Brain microvascular endothelial cell (primary cell): ENCODE results near the gene PPY.

ENCODE experiments used
- DNase-seq: peaks from one replicate; pipeline ENCODE4 v3.0.0-alpha.2; 2020
- H3K27ac ChIP-seq: fragments of 250-450 bp; sonication (Bioruptor Pico); 2 replicates; pipeline ENCODE4 v1.5.1; 2020; ENCODE audit warnings: mild to moderate bottlenecking, moderate library complexity
- H3K27me3 ChIP-seq: fragments of 250-450 bp; sonication (Bioruptor Pico); replicated peaks from 2 replicates; pipeline ENCODE4 v1.5.1; 2020; ENCODE audit warnings: mild to moderate bottlenecking
- H3K36me3 ChIP-seq: fragments of 250-450 bp; sonication (Bioruptor Pico); replicated peaks from 2 replicates; pipeline ENCODE4 v1.5.1; 2020; ENCODE audit warnings: mild to moderate bottlenecking
- H3K4me3 ChIP-seq: 2 replicates; pipeline ENCODE4 v1.5.1; 2011; ENCODE audit warnings: low read depth, mild to moderate bottlenecking, control low read depth, low read length, moderate library complexity
- in situ Hi-C: cut with HindIII; loops from 2 replicates; pipeline ENCODE4 v1.10.0; 2017; ENCODE audit warnings: low sequenced_read_pairs, low pct_ligation_motif_present
- TF ChIP-seq, protein P1 (sequence below): IDR thresholded peaks from 2 replicates; pipeline ENCODE4 v1.5.1; 2011; ENCODE audit warnings: low read depth, mild to moderate bottlenecking, moderate library complexity, low read length, control low read depth, inconsistent platforms; ENCODE audit errors: missing control alignments

PPY gene

DNA sequence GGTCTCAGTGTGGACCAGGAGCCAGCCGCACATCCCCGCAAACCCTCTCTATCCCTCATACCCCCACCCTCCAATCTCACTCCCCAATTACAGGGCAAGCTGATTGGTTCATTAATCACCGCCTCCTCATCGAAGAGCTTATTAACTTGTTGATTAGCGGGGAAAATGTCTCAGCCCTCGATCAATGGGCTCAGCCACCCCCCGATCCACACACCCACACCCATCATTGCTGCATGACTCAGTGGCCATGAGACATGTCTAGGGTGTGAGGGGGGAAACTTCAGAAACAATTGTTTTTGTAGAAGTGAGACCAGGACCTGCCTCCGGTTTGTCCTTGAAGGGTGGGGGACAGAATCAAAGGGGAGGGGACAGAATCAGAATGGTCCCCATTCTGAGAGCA, 13.9 kb upstream of the PPY start:
- no peak overlapping the region for H3K27ac ChIP-seq
- in situ Hi-C loops, result no loop called here
- H3K4me3 ChIP-seq, result no peak overlapping the region
- peaks cover 31% of the 10 kb centered on the region for H3K27me3 ChIP-seq
- H3K36me3 ChIP-seq, result no peaks in the 10 kb centered on the region
- DNase-seq, result no peak
- TF ChIP-seq, protein P1, sequence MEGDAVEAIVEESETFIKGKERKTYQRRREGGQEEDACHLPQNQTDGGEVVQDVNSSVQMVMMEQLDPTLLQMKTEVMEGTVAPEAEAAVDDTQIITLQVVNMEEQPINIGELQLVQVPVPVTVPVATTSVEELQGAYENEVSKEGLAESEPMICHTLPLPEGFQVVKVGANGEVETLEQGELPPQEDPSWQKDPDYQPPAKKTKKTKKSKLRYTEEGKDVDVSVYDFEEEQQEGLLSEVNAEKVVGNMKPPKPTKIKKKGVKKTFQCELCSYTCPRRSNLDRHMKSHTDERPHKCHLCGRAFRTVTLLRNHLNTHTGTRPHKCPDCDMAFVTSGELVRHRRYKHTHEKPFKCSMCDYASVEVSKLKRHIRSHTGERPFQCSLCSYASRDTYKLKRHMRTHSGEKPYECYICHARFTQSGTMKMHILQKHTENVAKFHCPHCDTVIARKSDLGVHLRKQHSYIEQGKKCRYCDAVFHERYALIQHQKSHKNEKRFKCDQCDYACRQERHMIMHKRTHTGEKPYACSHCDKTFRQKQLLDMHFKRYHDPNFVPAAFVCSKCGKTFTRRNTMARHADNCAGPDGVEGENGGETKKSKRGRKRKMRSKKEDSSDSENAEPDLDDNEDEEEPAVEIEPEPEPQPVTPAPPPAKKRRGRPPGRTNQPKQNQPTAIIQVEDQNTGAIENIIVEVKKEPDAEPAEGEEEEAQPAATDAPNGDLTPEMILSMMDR, result no peak

DNA sequence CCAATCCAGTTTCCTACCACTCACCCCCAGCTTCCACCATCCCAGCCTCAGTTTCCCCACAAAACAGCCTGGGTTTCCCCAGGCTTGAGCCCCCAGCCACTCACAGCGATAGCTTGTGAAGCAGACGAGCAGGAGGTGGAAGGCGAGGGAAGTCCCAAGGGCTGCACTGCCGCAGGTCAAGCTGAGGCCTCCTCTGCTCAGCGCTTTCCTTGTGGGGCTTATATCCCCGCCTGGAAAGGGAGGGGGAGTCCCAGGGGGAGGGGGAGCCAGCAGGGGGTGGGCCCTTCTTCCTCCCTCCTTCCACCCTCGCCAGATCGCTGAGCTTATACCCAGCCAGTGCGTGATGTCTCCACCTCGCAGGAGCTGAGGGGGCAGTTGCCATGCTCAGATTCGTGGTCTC, 11.5 kb upstream of the PPY start, which contains the start of gene PYY:
Gene PYY, minus strand, starts transcription at position 195 of the 400 bp plus-strand sequence. CDS start 457 bp downstream, outside the sequence.
- no peak for DNase-seq
- H3K27me3 ChIP-seq, result peaks cover 37% of the 10 kb centered on the region
- in situ Hi-C loops, result no loop called here
- TF ChIP-seq, protein P1, result no peak
- H3K36me3 ChIP-seq, result no peaks in the 10 kb centered on the region
- H3K4me3 ChIP-seq, result no peak within 1 kb of the TSS
- no peak within 1 kb of the TSS for H3K27ac ChIP-seq

DNA sequence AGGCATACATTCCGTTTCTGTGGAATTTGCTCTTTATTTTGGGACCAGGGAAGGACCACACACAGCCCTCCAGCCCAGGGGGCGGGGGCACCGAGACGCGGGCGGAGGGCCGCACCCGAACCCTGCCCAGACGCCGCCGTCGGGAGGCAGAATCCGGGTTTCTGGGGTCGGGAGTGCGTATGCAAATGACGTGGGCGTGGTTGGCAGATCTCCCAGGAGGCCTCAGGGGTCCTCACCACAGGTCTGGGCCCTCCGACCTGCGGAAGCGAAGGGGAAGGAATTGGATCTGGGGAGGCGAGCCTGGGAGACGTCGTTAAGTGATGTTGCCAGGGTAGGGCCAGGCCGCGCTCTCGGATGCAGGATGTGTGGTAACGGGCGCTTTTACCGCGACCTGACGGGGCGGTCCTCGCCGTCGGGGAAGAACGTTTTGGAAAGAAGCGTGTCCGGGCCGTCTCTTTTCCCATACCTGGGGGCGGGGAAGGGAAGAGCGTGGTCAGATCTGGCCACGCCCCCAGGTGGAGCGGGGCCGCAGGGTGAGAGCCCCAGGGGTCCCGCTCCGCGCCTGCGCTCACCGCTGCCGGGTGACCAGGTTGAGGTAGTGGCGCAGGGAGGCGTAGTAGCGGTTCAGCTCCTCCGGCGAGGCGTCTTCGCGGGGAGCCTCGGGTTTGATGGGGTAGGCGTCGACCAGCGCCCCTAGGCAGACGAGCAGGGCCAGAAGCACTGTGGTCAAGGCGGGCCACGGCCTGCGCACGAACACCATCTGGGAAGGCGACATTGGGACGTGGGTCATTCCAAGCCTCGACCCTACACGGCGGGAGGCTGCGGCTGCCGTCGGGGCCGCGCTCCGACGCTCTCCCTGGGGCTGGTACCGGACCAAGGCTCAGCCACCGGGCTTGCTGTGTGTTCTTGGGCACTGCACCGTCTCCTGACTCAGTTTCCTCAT, 10.7 kb upstream of the PPY start:
- DNase-seq, result no peak
- no peak overlapping the region for H3K4me3 ChIP-seq
- peaks cover 37% of the 10 kb centered on the region for H3K27me3 ChIP-seq
- in situ Hi-C loops, result no loop called here
- H3K27ac ChIP-seq, result no peak overlapping the region
- TF ChIP-seq, protein P1, result no peak
- H3K36me3 ChIP-seq, result no peaks in the 10 kb centered on the region

DNA sequence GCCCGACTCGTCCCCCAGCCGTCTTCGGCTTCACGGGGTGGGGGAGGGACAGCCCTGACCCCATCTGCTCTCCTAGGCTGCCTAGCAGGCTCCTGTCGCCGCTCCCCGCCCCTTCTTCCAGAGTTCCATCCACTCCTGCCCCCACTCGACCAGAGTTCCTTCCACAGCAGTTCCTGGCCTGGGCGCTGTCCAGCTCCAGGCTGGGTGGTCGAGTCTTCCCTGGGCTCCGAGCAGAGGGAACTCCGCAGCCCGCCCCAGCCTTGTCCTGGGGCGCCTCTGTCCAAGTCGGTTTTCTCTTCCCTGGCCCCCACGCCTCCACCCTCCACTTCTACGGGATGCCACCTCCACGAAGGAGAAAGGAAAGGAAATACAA, 10.1 kb upstream of the PPY start:
- TF ChIP-seq, protein P1, result no peak
- no peak for DNase-seq
- H3K36me3 ChIP-seq, result no peaks in the 10 kb centered on the region
- H3K4me3 ChIP-seq, result no peak overlapping the region
- in situ Hi-C loops, result no loop called here
- peaks cover 37% of the 10 kb centered on the region for H3K27me3 ChIP-seq
- no peak overlapping the region for H3K27ac ChIP-seq

DNA sequence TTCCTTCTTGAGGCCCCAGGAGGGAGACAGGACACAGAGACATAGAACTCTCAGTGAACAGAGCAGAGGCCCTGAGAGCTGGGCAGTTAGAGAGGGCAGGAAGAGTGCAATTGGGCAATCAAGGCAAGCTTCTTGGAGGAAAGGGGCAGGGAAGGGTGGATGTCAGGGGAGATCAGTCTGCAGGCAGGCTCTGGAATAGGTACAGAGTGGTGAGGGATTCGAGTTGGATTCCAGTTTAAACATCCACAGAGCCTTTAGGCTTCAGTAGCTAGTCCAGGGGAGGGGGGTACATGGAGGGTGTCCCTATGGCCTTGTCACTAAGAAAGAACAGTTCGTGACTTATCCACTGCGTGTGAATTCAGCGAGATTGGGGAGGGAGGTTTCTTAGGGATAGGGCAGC, 9.5 kb upstream of the PPY start:
- DNase-seq, result no peak
- TF ChIP-seq, protein P1, result no peak
- no peak overlapping the region for H3K27ac ChIP-seq
- in situ Hi-C loops, result no loop called here
- peaks cover 37% of the 10 kb centered on the region for H3K27me3 ChIP-seq
- no peaks in the 10 kb centered on the region for H3K36me3 ChIP-seq
- H3K4me3 ChIP-seq, result no peak overlapping the region
